Upper lobe of left lung (tissue), 6 donors: ENCODE measurements around the gene HES2. TPM values are rescaled to one million over a fixed set of nuclear protein-coding genes. Genes with fewer than 3 reads are reported as not detected.
"Not testable (repeated sequence)": the region's sequence is repeated elsewhere in the genome, so short reads cannot be mapped to it uniquely, and the experiment has no call there.

Experiments
- ATAC-seq, 2 donors: fragments of 200-7000 bp; cut with Tn5 transposase; one replicate each; pipeline ENCODE4 v1.9.1; 2022; ENCODE audit warnings: mild to moderate bottlenecking in 2 of 2, moderate library complexity in 2 of 2; ENCODE audit not compliant: low FRiP score in 2 of 2
- DNase-seq, 2 donors: peaks; one replicate each; pipeline ENCODE4 v3.0.0-alpha.2; 2019 to 2020
- H3K27ac ChIP-seq, 4 donors: fragments of 200-600 bp; sonication (generic); one replicate each; pipeline ENCODE4 v1.5.1; 2016 to 2019
- H3K27me3 ChIP-seq, 4 donors: fragments of 200-600 bp; sonication (generic); one replicate each; pipeline ENCODE4 v1.5.1; 2017 to 2019
- H3K36me3 ChIP-seq, 4 donors: fragments of 200-600 bp; sonication (generic); one replicate each; pipeline ENCODE4 v1.5.1; 2016 to 2019
- H3K4me1 ChIP-seq, 4 donors: fragments of 200-600 bp; sonication (generic); one replicate each; pipeline ENCODE4 v1.5.1; 2018 to 2019
- H3K4me3 ChIP-seq, 4 donors: fragments of 200-600 bp; sonication (generic); one replicate each; pipeline ENCODE4 v1.5.1; 2017 to 2019; ENCODE audit warnings: mild to moderate bottlenecking in 2 of 4, moderate library complexity in 1 of 4
- H3K9me3 ChIP-seq, 4 donors: fragments of 200-600 bp; sonication (generic); one replicate each; pipeline ENCODE4 v1.5.1; 2018 to 2019
- EP300 ChIP-seq, 4 donors: sonication (generic); formaldehyde crosslinking; IDR thresholded peaks; one replicate each; pipeline ENCODE4 v1.5.1; 2017; ENCODE audit warnings: antibody characterized with exemption in 4 of 4, control low read depth in 2 of 4
- POLR2A ChIP-seq, 4 donors: fragments of 450-650 bp; IDR thresholded peaks; one replicate each; pipeline ENCODE4 v1.5.1; 2016 to 2017; ENCODE audit warnings: antibody characterized with exemption in 4 of 4, mild to moderate bottlenecking in 2 of 4
- POLR2AphosphoS5 ChIP-seq, 2 donors: sonication (generic); formaldehyde crosslinking; IDR thresholded peaks; one replicate each; pipeline ENCODE4 v1.5.1; 2017; ENCODE audit warnings: antibody characterized with exemption in 2 of 2
- WGBS, 2 donors: methylation state at CpG; one replicate each; pipeline ENCODE4 v1.1.5; 2017 to 2018; 5-methylcytosine and 5-hydroxymethylcytosine counted together
- small RNA-seq, 4 donors: library from RNA; depleted of rRNA; stranded (forward); fragments of <200 nt; gene quantifications; one replicate each; pipeline ENCODE3, GENCODE V24; 2016
- total RNA-seq, 6 donors: library from RNA; depleted of rRNA in 4 of 6; stranded (reverse); fragments of >200 nt in 4 of 6; gene quantifications; one replicate each; pipeline versions ENCODE4 v1.1.0 to v1.2.1, GENCODE V29; 2016 to 2021
- TF ChIP-seq, protein P1 (sequence below), 6 experiments: fragments of 450-650 bp in 4 of 6; fragments of 200-600 bp in 2 of 6; sonication (generic) in 2 of 6; IDR thresholded peaks; one replicate each; pipeline ENCODE4 v1.5.1; 2016 to 2019; ENCODE audit warnings: antibody characterized with exemption in 6 of 6
- donor health status: DM: no; HTN: no; CAD: no; lungs with moderate emphysema.
- donor health status: DM: no; HTN: yes; CAD: no; lungs with severe emphysema.

HES2 gene
- total RNA-seq, 6 donors from 2014 or later: 1.8 to 11.4 (median 3.7) TPM

DNA sequence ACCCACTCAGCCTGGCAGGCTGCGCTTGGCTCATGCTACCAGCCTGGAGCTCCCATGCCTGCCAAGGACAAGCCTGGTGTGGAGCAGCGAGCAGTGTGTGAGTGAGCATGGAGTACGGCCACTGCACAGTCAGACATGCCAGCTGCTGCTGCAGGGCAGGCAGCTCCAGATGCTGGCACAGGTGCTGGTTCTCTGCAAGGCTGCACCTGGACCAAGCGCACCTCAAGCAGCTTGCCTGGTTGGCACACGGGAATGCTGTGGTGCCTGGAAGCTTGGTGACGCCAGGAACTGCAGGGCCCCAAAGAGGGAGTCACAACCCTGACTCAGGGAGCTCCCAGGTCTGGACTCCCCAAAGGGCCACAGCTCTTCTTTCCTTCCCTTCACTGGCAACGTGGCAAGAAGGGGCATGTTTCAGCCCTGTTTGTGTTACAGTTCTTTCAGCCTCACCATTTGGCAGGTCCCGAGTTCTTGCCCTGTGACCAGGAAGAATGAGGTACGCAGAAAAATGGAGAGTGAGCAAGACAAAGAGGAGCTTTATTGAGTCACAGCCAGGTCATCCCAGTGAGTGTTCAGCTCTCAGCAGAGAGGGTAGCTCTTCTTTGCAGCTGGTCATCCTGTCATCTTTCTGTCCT lies 52.2 kb downstream of the HES2 start:
- Histone ChIP-seq H3K9me3 (no peaks in the 10 kb centered on the region), H3K27me3 (no peaks in the 10 kb centered on the region), H3K4me3 (no peak overlapping the region), H3K4me1 (peaks cover 0 to 4% (median 2%) of the 10 kb centered on the region in 4 donors), H3K27ac (no peak overlapping the region), H3K36me3 (no peaks in the 10 kb centered on the region)
- WGBS, 2 donors: 89 to 93% methylated on average over 9 of the region's 9 CpGs
- TF ChIP-seq POLR2A (IDR thresholded peaks at IDR 0.05): no peak
- no peak for TF ChIP-seq EP300 (IDR thresholded peaks at IDR 0.05)
- TF ChIP-seq, protein P1, sequence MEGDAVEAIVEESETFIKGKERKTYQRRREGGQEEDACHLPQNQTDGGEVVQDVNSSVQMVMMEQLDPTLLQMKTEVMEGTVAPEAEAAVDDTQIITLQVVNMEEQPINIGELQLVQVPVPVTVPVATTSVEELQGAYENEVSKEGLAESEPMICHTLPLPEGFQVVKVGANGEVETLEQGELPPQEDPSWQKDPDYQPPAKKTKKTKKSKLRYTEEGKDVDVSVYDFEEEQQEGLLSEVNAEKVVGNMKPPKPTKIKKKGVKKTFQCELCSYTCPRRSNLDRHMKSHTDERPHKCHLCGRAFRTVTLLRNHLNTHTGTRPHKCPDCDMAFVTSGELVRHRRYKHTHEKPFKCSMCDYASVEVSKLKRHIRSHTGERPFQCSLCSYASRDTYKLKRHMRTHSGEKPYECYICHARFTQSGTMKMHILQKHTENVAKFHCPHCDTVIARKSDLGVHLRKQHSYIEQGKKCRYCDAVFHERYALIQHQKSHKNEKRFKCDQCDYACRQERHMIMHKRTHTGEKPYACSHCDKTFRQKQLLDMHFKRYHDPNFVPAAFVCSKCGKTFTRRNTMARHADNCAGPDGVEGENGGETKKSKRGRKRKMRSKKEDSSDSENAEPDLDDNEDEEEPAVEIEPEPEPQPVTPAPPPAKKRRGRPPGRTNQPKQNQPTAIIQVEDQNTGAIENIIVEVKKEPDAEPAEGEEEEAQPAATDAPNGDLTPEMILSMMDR (IDR thresholded peaks at IDR 0.05): no peak
- TF ChIP-seq POLR2AphosphoS5 (IDR thresholded peaks at IDR 0.05): no peak
- ATAC-seq: peak in 1 of 2 donors; percentile 25
- no peak for DNase-seq

GRCh38 chr1:6365047-6365446 lies 54.7 kb downstream of the HES2 start:
- Histone ChIP-seq H3K4me3 (no peak overlapping the region), H3K4me1 (peaks cover 7 to 12% (median 10%) of the 10 kb centered on the region in 4 donors), H3K27me3 (no peaks in the 10 kb centered on the region), H3K9me3 (no peaks in the 10 kb centered on the region), H3K36me3 (no peaks in the 10 kb centered on the region), H3K27ac (no peak overlapping the region)
- WGBS, 2 donors: 71 to 77% methylated on average over 5 of the region's 5 CpGs
- TF ChIP-seq, protein P1 (IDR thresholded peaks at IDR 0.05): no peak
- TF ChIP-seq EP300 (IDR thresholded peaks at IDR 0.05): no peak
- TF ChIP-seq POLR2A (IDR thresholded peaks at IDR 0.05): no peak
- TF ChIP-seq POLR2AphosphoS5 (IDR thresholded peaks at IDR 0.05): no peak
- ATAC-seq: no peak
- no peak for DNase-seq

- TF ChIP-seq, protein P1 (IDR thresholded peaks at IDR 0.05): peak; percentile 76 to 88 (median 81)
- peaks cover 23 to 30% (median 27%) of the 10 kb centered on the region in 4 donors for H3K4me1 ChIP-seq
- peak in 1 of 2 donors; percentile 73 for DNase-seq
- 41 to 68% methylated on average over 11 to 20 of the region's 20 CpGs for WGBS, 2 donors
- not testable (repeated sequence) for H3K4me3 ChIP-seq, H3K36me3 ChIP-seq, ATAC-seq, H3K9me3 ChIP-seq, H3K27me3 ChIP-seq, H3K27ac ChIP-seq
These were observed 56.4 kb downstream of the HES2 start for GRCh38 chr1:6363085-6363884.

Small RNA genes lying within 50 kb of the gene (small RNA-seq; reads per million reads assigned to genes)
- gene MIR4252: 0 reads per million in 4 donors

Other genes with a start within 250 kb of the HES2 start
- 1 to 10 TPM in 2 of 6 donors, under 1 TPM in 4; 0.14 to 1.3 (median 0.25) TPM for gene CHD5, start 239.6 kb downstream of the HES2 start, total RNA-seq
- 100 to 1,000 TPM in 5 of 6 donors, 10 to 100 TPM in 1; 88.2 to 288 (median 180) TPM for gene RPL22, start 220.3 kb downstream of the HES2 start, total RNA-seq
- 10 to 100 TPM in 5 of 6 donors, 1 to 10 TPM in 1; 9.8 to 85.9 (median 18.3) TPM for gene RNF207, start 213.8 kb downstream of the HES2 start, total RNA-seq
- gene ICMT, start 184.0 kb downstream of the HES2 start, total RNA-seq: 10 to 100 TPM; 23.0 to 66.7 (median 52.2) TPM
- not detected for gene HES3, start 175.7 kb downstream of the HES2 start, total RNA-seq
- 10 to 100 TPM in 3 of 6 donors, 1 to 10 TPM in 3; 2.4 to 25.7 (median 12.5) TPM for gene GPR153, start 158.8 kb downstream of the HES2 start, total RNA-seq
- 10 to 100 TPM in 5 of 6 donors, 1 to 10 TPM in 1; 8.2 to 33.4 (median 26.5) TPM for gene ACOT7, start 26.2 kb downstream of the HES2 start, total RNA-seq
- 10 to 100 TPM in 2 of 6 donors, 1 to 10 TPM in 4; 2.1 to 27.2 (median 4.8) TPM for gene ESPN, start 4.9 kb upstream of the HES2 start, total RNA-seq
- gene TNFRSF25, start 46.3 kb upstream of the HES2 start, total RNA-seq: 10 to 100 TPM in 4 of 6 donors, 1 to 10 TPM in 2; 4.6 to 51.3 (median 14.0) TPM
- 10 to 100 TPM in 5 of 6 donors, 1 to 10 TPM in 1; 5.0 to 31.4 (median 12.6) TPM for gene PLEKHG5, start 71.7 kb upstream of the HES2 start, total RNA-seq
- 10 to 100 TPM; 19.6 to 41.9 (median 24.7) TPM for gene NOL9, start 134.6 kb upstream of the HES2 start, total RNA-seq
- under 1 TPM in 2 of 6 donors, not detected in 4; 0.11 to 0.15 TPM for gene TAS1R1, start 135.4 kb upstream of the HES2 start, total RNA-seq
- 10 to 100 TPM; 16.2 to 56.6 (median 36.9) TPM for gene ZBTB48, start 160.1 kb upstream of the HES2 start, total RNA-seq
- 10 to 100 TPM; 26.4 to 66.0 (median 39.7) TPM for gene KLHL21, start 182.9 kb upstream of the HES2 start, total RNA-seq
- 10 to 100 TPM in 3 of 6 donors, 1 to 10 TPM in 3; 8.4 to 23.0 (median 9.8) TPM for gene PHF13, start 193.8 kb upstream of the HES2 start, total RNA-seq
- 10 to 100 TPM in 5 of 6 donors, 1 to 10 TPM in 1; 7.7 to 26.2 (median 17.3) TPM for gene THAP3, start 204.9 kb upstream of the HES2 start, total RNA-seq